SU-DHL-6 (cell line): ENCODE results near the gene CDK11A.

Experiments
- EZH2phosphoT487 ChIP-seq: fragments of 200-600 bp; sonication (generic), shearing (Covaris generic); conservative IDR thresholded peaks from 2 replicates; pipeline ENCODE4 v1.6.1; 2018; ENCODE audit warnings: mild to moderate bottlenecking, antibody characterized with exemption, low read length, moderate library complexity, mixed read lengths
- TF ChIP-seq, protein P1 (sequence below): fragments of 200-600 bp; sonication (generic); IDR thresholded peaks from one replicate; pipeline ENCODE4 v1.5.1; 2017; ENCODE audit warnings: antibody characterized with exemption, mild to moderate bottlenecking, low read length, moderate library complexity; ENCODE audit not compliant: insufficient read depth, poor library complexity, severe bottlenecking

DNA sequence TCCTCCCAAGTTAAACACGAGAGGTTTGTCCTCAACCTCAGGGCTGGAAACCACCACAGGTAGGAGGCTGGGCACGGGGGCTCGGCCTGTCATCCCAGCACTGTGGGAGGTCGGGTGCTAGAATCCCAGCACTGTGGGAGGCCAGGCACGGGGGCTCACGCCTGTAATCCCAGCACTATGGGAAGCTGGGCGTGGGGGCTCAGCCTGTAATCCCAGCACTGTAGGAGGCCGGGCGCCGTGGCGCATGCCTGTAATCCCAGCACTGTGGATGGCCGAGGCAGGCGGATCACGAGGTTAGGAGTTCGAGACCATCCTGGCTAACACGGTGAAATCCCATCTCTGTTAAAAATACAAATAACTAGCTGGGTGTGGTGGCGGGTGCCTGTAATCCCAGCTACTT is 6.7 kb upstream of the CDK11A start:
- TF ChIP-seq, protein P1, sequence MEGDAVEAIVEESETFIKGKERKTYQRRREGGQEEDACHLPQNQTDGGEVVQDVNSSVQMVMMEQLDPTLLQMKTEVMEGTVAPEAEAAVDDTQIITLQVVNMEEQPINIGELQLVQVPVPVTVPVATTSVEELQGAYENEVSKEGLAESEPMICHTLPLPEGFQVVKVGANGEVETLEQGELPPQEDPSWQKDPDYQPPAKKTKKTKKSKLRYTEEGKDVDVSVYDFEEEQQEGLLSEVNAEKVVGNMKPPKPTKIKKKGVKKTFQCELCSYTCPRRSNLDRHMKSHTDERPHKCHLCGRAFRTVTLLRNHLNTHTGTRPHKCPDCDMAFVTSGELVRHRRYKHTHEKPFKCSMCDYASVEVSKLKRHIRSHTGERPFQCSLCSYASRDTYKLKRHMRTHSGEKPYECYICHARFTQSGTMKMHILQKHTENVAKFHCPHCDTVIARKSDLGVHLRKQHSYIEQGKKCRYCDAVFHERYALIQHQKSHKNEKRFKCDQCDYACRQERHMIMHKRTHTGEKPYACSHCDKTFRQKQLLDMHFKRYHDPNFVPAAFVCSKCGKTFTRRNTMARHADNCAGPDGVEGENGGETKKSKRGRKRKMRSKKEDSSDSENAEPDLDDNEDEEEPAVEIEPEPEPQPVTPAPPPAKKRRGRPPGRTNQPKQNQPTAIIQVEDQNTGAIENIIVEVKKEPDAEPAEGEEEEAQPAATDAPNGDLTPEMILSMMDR: no peak
- TF ChIP-seq EZH2phosphoT487: no peak
